Breast epithelium (tissue), 3 donors: ENCODE data around the gene ARHGEF26.

Source experiments
- CTCF ChIP-seq, 3 donors: fragments of 450-650 bp; IDR thresholded peaks; one replicate each; pipeline ENCODE4 v1.5.1; 2016 to 2017; ENCODE audit warnings: antibody characterized with exemption in 3 of 3, mild to moderate bottlenecking in 3 of 3, moderate library complexity in 3 of 3
- POLR2A ChIP-seq: fragments of 450-650 bp; IDR thresholded peaks from one replicate; pipeline ENCODE4 v1.6.1; 2016; ENCODE audit warnings: antibody characterized with exemption, mild to moderate bottlenecking, moderate library complexity
- POLR2AphosphoS5 ChIP-seq, 3 donors: sonication (generic); formaldehyde crosslinking; IDR thresholded peaks; one replicate each; pipeline ENCODE4 v1.6.1; 2017; ENCODE audit warnings: antibody characterized with exemption in 3 of 3

GRCh38 chr3:154144825-154145465, 23.8 kb downstream of the ARHGEF26 start:
- TF ChIP-seq CTCF (IDR thresholded peaks at IDR 0.05) (no peak), POLR2A (no peak), POLR2AphosphoS5 (IDR thresholded peaks at IDR 0.05) (no peak)
